Natural killer cell treated with Interleukin-12 subunit alpha and Interleukin-12 subunit beta and Interleukin-15 and Interleukin-18, amount 100 ng/mL, for 72 hours (primary cell): ENCODE data around the gene TMEM156. TPM values are rescaled to one million over a fixed set of nuclear protein-coding genes. Genes with fewer than 3 reads are reported as not detected.
"Not testable (repeated sequence)": the region's sequence is repeated elsewhere in the genome, so short reads cannot be mapped to it uniquely, and the experiment has no call there.

ENCODE experiments used
- ATAC-seq, 2 donors: fragments of 150-1000 bp; cut with Tn5 transposase in 1 of 2; sonication (Bioruptor Pico), chemical (Tn5 transposase) in 1 of 2; 2 replicates each; pipeline ENCODE4 v1.10.0; 2021
- DNase-seq: peaks from one replicate; pipeline ENCODE4 v3.0.0; 2022; ENCODE audit warnings: low spot score
- H3K27ac Mint-ChIP-seq, 2 donors: 1 replicate in 1 of 2; 2 replicates in 1 of 2; pipeline ENCODE4 v1.8.0; 2022; ENCODE audit warnings: mixed read lengths in 2 of 2, mild to moderate bottlenecking in 1 of 2, moderate library complexity in 1 of 2
- H3K27me3 Mint-ChIP-seq, 2 donors: 1 replicate in 1 of 2; 2 replicates in 1 of 2; pipeline ENCODE4 v1.8.0; 2022; ENCODE audit warnings: mixed read lengths in 2 of 2
- H3K36me3 Mint-ChIP-seq: one replicate; pipeline ENCODE4 v1.8.0; 2022; ENCODE audit warnings: mixed read lengths
- H3K4me1 Mint-ChIP-seq, 2 donors: 1 replicate in 1 of 2; 2 replicates in 1 of 2; pipeline ENCODE4 v1.8.0; 2022; ENCODE audit warnings: low read depth in 2 of 2, mixed read lengths in 2 of 2, mild to moderate bottlenecking in 1 of 2
- H3K4me3 Mint-ChIP-seq: one replicate; pipeline ENCODE4 v1.8.0; 2022; ENCODE audit warnings: mixed read lengths
- H3K9me3 Mint-ChIP-seq: 2 replicates; pipeline ENCODE4 v1.8.0; 2022; ENCODE audit warnings: mixed read lengths
- total RNA-seq, 2 donors: library from RNA; stranded (reverse); gene quantifications; one replicate each; pipeline ENCODE4 v1.2.3, GENCODE V29; 2022

The TMEM156 gene
- total RNA-seq, 2 donors from 2014 or later = 7.9 to 10.3 TPM

GRCh38 chr4:38951598-38951997, 80.6 kb downstream of the TMEM156 start:
- no peak overlapping the region for H3K27ac Mint-ChIP-seq
- peaks cover 15 to 18% of the 10 kb centered on the region in 2 donors for H3K27me3 Mint-ChIP-seq
- H3K4me3 Mint-ChIP-seq = no peak overlapping the region
- peaks cover 4 to 11% of the 10 kb centered on the region in 2 donors for H3K4me1 Mint-ChIP-seq
- H3K36me3 Mint-ChIP-seq = no peaks in the 10 kb centered on the region
- no peak for DNase-seq
- H3K9me3 Mint-ChIP-seq = no peaks in the 10 kb centered on the region
- ATAC-seq = no peak

- Mint-ChIP-seq H3K9me3 (no peaks in the 10 kb centered on the region), H3K4me3 (no peak overlapping the region), H3K27ac (peak overlapping the region in 1 of 2 donors; percentile 15), H3K36me3 (no peaks in the 10 kb centered on the region), H3K27me3 (peaks cover 14 to 15% of the 10 kb centered on the region in 2 donors), H3K4me1 (peaks cover 4 to 11% of the 10 kb centered on the region in 2 donors)
- ATAC-seq (no peak), DNase-seq (no peak)
These were observed 81.5 kb downstream of the TMEM156 start for GRCh38 chr4:38950734-38951133.

GRCh38 chr4:38950159-38950558, 82.0 kb downstream of the TMEM156 start:
- Mint-ChIP-seq H3K27me3 (peaks cover 9 to 15% of the 10 kb centered on the region in 2 donors), H3K9me3 (no peaks in the 10 kb centered on the region), H3K4me3 (no peak overlapping the region), H3K4me1 (peaks cover 4 to 11% of the 10 kb centered on the region in 2 donors), H3K27ac (peak overlapping the region in 1 of 2 donors; percentile 15), H3K36me3 (no peaks in the 10 kb centered on the region)
- no peak for DNase-seq
- ATAC-seq = no peak

- Mint-ChIP-seq H3K9me3 (no peaks in the 10 kb centered on the region), H3K4me1 (peaks cover 4 to 11% of the 10 kb centered on the region in 2 donors), H3K4me3 (no peak overlapping the region), H3K36me3 (no peaks in the 10 kb centered on the region), H3K27ac (no peak overlapping the region), H3K27me3 (peaks cover 8 to 15% of the 10 kb centered on the region in 2 donors)
- ATAC-seq = no peak
- DNase-seq = no peak
These were observed 82.7 kb downstream of the TMEM156 start for GRCh38 chr4:38949411-38950051.

- Mint-ChIP-seq H3K27ac (no peak overlapping the region), H3K9me3 (no peaks in the 10 kb centered on the region), H3K27me3 (peaks cover 3 to 11% of the 10 kb centered on the region in 2 donors), H3K4me3 (no peak overlapping the region), H3K4me1 (peaks cover 4 to 11% of the 10 kb centered on the region in 2 donors), H3K36me3 (no peaks in the 10 kb centered on the region)
- DNase-seq (no peak), ATAC-seq (no peak)
These were observed 83.7 kb downstream of the TMEM156 start for GRCh38 chr4:38948551-38948950.

GRCh38 chr4:38946919-38947318, 85.3 kb downstream of the TMEM156 start:
- peaks cover 4 to 11% of the 10 kb centered on the region in 2 donors for H3K4me1 Mint-ChIP-seq
- no peak for ATAC-seq
- H3K27me3 Mint-ChIP-seq = peaks cover 0 to 7% of the 10 kb centered on the region in 2 donors
- no peak for DNase-seq
- no peaks in the 10 kb centered on the region for H3K36me3 Mint-ChIP-seq
- no peaks in the 10 kb centered on the region for H3K9me3 Mint-ChIP-seq
- peak overlapping the region in 1 of 2 donors; percentile 45 for H3K27ac Mint-ChIP-seq
- H3K4me3 Mint-ChIP-seq = no peak overlapping the region

- H3K4me3 Mint-ChIP-seq = no peak overlapping the region
- ATAC-seq (no peak), DNase-seq (no peak)
- no peaks in the 10 kb centered on the region for H3K9me3 Mint-ChIP-seq
- H3K36me3 Mint-ChIP-seq = no peaks in the 10 kb centered on the region
- no peak overlapping the region for H3K27ac Mint-ChIP-seq
- H3K27me3 Mint-ChIP-seq = no peaks in the 10 kb centered on the region
- H3K4me1 Mint-ChIP-seq = peaks cover under 1 to 6% of the 10 kb centered on the region in 2 donors
These were observed 87.8 kb downstream of the TMEM156 start for GRCh38 chr4:38944440-38944839.

GRCh38 chr4:38943343-38943742, 88.9 kb downstream of the TMEM156 start:
- H3K36me3 Mint-ChIP-seq = no peaks in the 10 kb centered on the region
- DNase-seq = no peak
- no peak for ATAC-seq
- H3K27me3 Mint-ChIP-seq = no peaks in the 10 kb centered on the region
- no peaks in the 10 kb centered on the region for H3K9me3 Mint-ChIP-seq
- H3K4me1 Mint-ChIP-seq = no peaks in the 10 kb centered on the region
- no peak overlapping the region for H3K27ac Mint-ChIP-seq
- H3K4me3 Mint-ChIP-seq = no peak overlapping the region

GRCh38 chr4:38941906-38942305, 90.3 kb downstream of the TMEM156 start:
- H3K27ac Mint-ChIP-seq, DNase-seq, H3K4me3 Mint-ChIP-seq, H3K9me3 Mint-ChIP-seq, H3K36me3 Mint-ChIP-seq, H3K4me1 Mint-ChIP-seq, H3K27me3 Mint-ChIP-seq, ATAC-seq: not testable (repeated sequence)

- no peak overlapping the region for H3K27ac Mint-ChIP-seq
- H3K4me1 Mint-ChIP-seq = no peaks in the 10 kb centered on the region
- ATAC-seq (no peak), DNase-seq (no peak)
- H3K36me3 Mint-ChIP-seq = no peaks in the 10 kb centered on the region
- no peak overlapping the region for H3K4me3 Mint-ChIP-seq
- no peaks in the 10 kb centered on the region for H3K9me3 Mint-ChIP-seq
- no peaks in the 10 kb centered on the region for H3K27me3 Mint-ChIP-seq
These were observed 91.7 kb downstream of the TMEM156 start for GRCh38 chr4:38940476-38940875.

GRCh38 chr4:38939165-38939564, 93.0 kb downstream of the TMEM156 start:
- Mint-ChIP-seq H3K9me3 (no peaks in the 10 kb centered on the region), H3K27ac (no peak overlapping the region), H3K27me3 (no peaks in the 10 kb centered on the region), H3K4me1 (no peaks in the 10 kb centered on the region), H3K4me3 (no peak overlapping the region), H3K36me3 (no peaks in the 10 kb centered on the region)
- ATAC-seq (no peak), DNase-seq (no peak)

GRCh38 chr4:38935391-38936073, 96.7 kb downstream of the TMEM156 start:
- Mint-ChIP-seq H3K4me3 (no peak overlapping the region), H3K27me3 (no peaks in the 10 kb centered on the region), H3K27ac (no peak overlapping the region), H3K4me1 (no peaks in the 10 kb centered on the region), H3K9me3 (no peaks in the 10 kb centered on the region), H3K36me3 (no peaks in the 10 kb centered on the region)
- DNase-seq (no peak), ATAC-seq (no peak)

GRCh38 chr4:38931125-38931524, 101.1 kb downstream of the TMEM156 start:
- no peak overlapping the region for H3K27ac Mint-ChIP-seq
- no peak for ATAC-seq
- H3K4me1 Mint-ChIP-seq = no peaks in the 10 kb centered on the region
- no peaks in the 10 kb centered on the region for H3K36me3 Mint-ChIP-seq
- H3K27me3 Mint-ChIP-seq = peaks cover 3 to 7% of the 10 kb centered on the region in 2 donors
- H3K4me3 Mint-ChIP-seq = no peak overlapping the region
- DNase-seq = no peak
- H3K9me3 Mint-ChIP-seq = no peaks in the 10 kb centered on the region

GRCh38 chr4:38930707-38931106, 101.5 kb downstream of the TMEM156 start:
- no peaks in the 10 kb centered on the region for H3K4me1 Mint-ChIP-seq
- no peak overlapping the region for H3K27ac Mint-ChIP-seq
- DNase-seq (no peak), ATAC-seq (no peak)
- no peaks in the 10 kb centered on the region for H3K9me3 Mint-ChIP-seq
- peaks cover 3 to 7% of the 10 kb centered on the region in 2 donors for H3K27me3 Mint-ChIP-seq
- H3K36me3 Mint-ChIP-seq = no peaks in the 10 kb centered on the region
- H3K4me3 Mint-ChIP-seq = no peak overlapping the region
